Esophagus squamous epithelium (tissue), 4 donors: Measurements from ENCODE around the gene RASGRF2.

Source experiments
- CTCF ChIP-seq, 6 experiments: fragments of 450-650 bp in 4 of 6; fragments of 200-600 bp in 2 of 6; sonication (generic) in 2 of 6; IDR thresholded peaks; one replicate each; pipeline ENCODE4 v1.5.1; 2016 to 2019; ENCODE audit warnings: antibody characterized with exemption in 6 of 6, mild to moderate bottlenecking in 4 of 6, moderate library complexity in 4 of 6
- POLR2A ChIP-seq, 4 donors: fragments of 450-650 bp; IDR thresholded peaks; one replicate each; pipeline ENCODE4 v1.6.1; 2017; ENCODE audit warnings: antibody characterized with exemption in 4 of 4, mild to moderate bottlenecking in 4 of 4, moderate library complexity in 3 of 4

GRCh38 chr5:81115261-81115660 lies 155.1 kb downstream of the RASGRF2 start:
- TF ChIP-seq CTCF (IDR thresholded peaks at IDR 0.05), result no peak
- no peak for TF ChIP-seq POLR2A (IDR thresholded peaks at IDR 0.05)
